Neural progenitor cell (in vitro differentiated cells): Measurements from ENCODE around the gene RNF111.

Experiments
- CTCF ChIP-seq: fragments of 200-600 bp; sonication (generic); IDR thresholded peaks from 2 replicates; pipeline ENCODE4 v1.5.1; 2017; ENCODE audit warnings: antibody characterized with exemption, mild to moderate bottlenecking
- EZH2phosphoT487 ChIP-seq: fragments of 200-600 bp; sonication (generic); IDR thresholded peaks from 2 replicates; pipeline ENCODE4 v1.6.1; 2017; ENCODE audit warnings: antibody characterized with exemption

- no peak for TF ChIP-seq CTCF
- TF ChIP-seq EZH2phosphoT487: no peak
These were observed 87.1 kb downstream of the RNF111 start for GRCh38 chr15:59074607-59075006.
